ENCODE results near the gene STK25. TPM values are rescaled to one million over a fixed set of nuclear protein-coding genes. Genes with fewer than 3 reads are reported as not detected.
"Not testable (repeated sequence)": the region's sequence is repeated elsewhere in the genome, so short reads cannot be mapped to it uniquely, and the experiment has no call there.

Gene STK25
- total RNA-seq, 2 donors from 2014 or later: 105 to 109 TPM

- Mint-ChIP-seq H3K36me3 (ENCODE audit: low read depth) (no peaks in the 10 kb centered on the region), H3K4me3 (no peak overlapping the region), H3K27ac (no peak overlapping the region), H3K27me3 (peaks cover 25% of the 10 kb centered on the region), H3K4me1 (peaks cover 3% of the 10 kb centered on the region)
- ATAC-seq: no peak
- no peaks in the 10 kb centered on the region for H3K9me3 ChIP-seq (ENCODE audit: control insufficient read depth, low read length, poor library complexity, severe bottlenecking)
- no peak for DNase-seq
Observed at GRCh38 chr2:241534293-241534692, 25.9 kb upstream of the STK25 start.

GRCh38 chr2:241532733-241533601 is 24.6 kb upstream of the STK25 start:
- H3K9me3 ChIP-seq (ENCODE audit: control insufficient read depth, low read length, poor library complexity, severe bottlenecking): no peaks in the 10 kb centered on the region
- ATAC-seq (no peak), DNase-seq (no peak)
- Mint-ChIP-seq H3K4me1 (peaks cover 3% of the 10 kb centered on the region), H3K4me3 (peak overlapping the region; percentile 36), H3K36me3 (ENCODE audit: low read depth) (no peaks in the 10 kb centered on the region), H3K27ac (no peak overlapping the region), H3K27me3 (peaks cover 19% of the 10 kb centered on the region)

- no peak overlapping the region for H3K4me3 Mint-ChIP-seq
- peaks cover 3% of the 10 kb centered on the region for H3K4me1 Mint-ChIP-seq
- no peak overlapping the region for H3K27ac Mint-ChIP-seq
- no peak for ATAC-seq
- no peaks in the 10 kb centered on the region for H3K9me3 ChIP-seq (ENCODE audit: control insufficient read depth, low read length, poor library complexity, severe bottlenecking)
- H3K27me3 Mint-ChIP-seq: peaks cover 19% of the 10 kb centered on the region
- DNase-seq: no peak
- H3K36me3 Mint-ChIP-seq (ENCODE audit: low read depth): no peaks in the 10 kb centered on the region
Observed at GRCh38 chr2:241532168-241532567, 23.8 kb upstream of the STK25 start.

- peaks cover 3% of the 10 kb centered on the region for H3K4me1 Mint-ChIP-seq
- no peaks in the 10 kb centered on the region for H3K36me3 Mint-ChIP-seq (ENCODE audit: low read depth)
- H3K4me3 Mint-ChIP-seq: no peak overlapping the region
- H3K27ac Mint-ChIP-seq: no peak overlapping the region
- peaks cover 14% of the 10 kb centered on the region for H3K27me3 Mint-ChIP-seq
- ATAC-seq: no peak
- H3K9me3 ChIP-seq (ENCODE audit: control insufficient read depth, low read length, poor library complexity, severe bottlenecking): no peaks in the 10 kb centered on the region
- DNase-seq: no peak
Observed at GRCh38 chr2:241531161-241531722, 22.9 kb upstream of the STK25 start.

GRCh38 chr2:241530571-241530970 is 22.2 kb upstream of the STK25 start:
- H3K27ac Mint-ChIP-seq: no peak overlapping the region
- H3K4me3 Mint-ChIP-seq: no peak overlapping the region
- DNase-seq: no peak
- H3K9me3 ChIP-seq (ENCODE audit: control insufficient read depth, low read length, poor library complexity, severe bottlenecking): no peaks in the 10 kb centered on the region
- no peak for ATAC-seq
- H3K27me3 Mint-ChIP-seq: peaks cover 9% of the 10 kb centered on the region
- H3K36me3 Mint-ChIP-seq (ENCODE audit: low read depth): no peaks in the 10 kb centered on the region
- H3K4me1 Mint-ChIP-seq: peaks cover 3% of the 10 kb centered on the region

GRCh38 chr2:241525818-241526780 is 17.7 kb upstream of the STK25 start:
- ATAC-seq; H3K4me3 Mint-ChIP-seq; H3K4me1 Mint-ChIP-seq; H3K9me3 ChIP-seq (ENCODE audit: control insufficient read depth, low read length, poor library complexity, severe bottlenecking); H3K36me3 Mint-ChIP-seq (ENCODE audit: low read depth); H3K27me3 Mint-ChIP-seq; DNase-seq; H3K27ac Mint-ChIP-seq: not testable (repeated sequence)

GRCh38 chr2:241522477-241522876 is 14.1 kb upstream of the STK25 start:
- DNase-seq: no peak
- no peak overlapping the region for H3K4me3 Mint-ChIP-seq
- no peaks in the 10 kb centered on the region for H3K4me1 Mint-ChIP-seq
- peaks cover 4% of the 10 kb centered on the region for H3K27me3 Mint-ChIP-seq
- no peaks in the 10 kb centered on the region for H3K9me3 ChIP-seq (ENCODE audit: control insufficient read depth, low read length, poor library complexity, severe bottlenecking)
- H3K27ac Mint-ChIP-seq: no peak overlapping the region
- no peaks in the 10 kb centered on the region for H3K36me3 Mint-ChIP-seq (ENCODE audit: low read depth)
- ATAC-seq: no peak

GRCh38 chr2:241519669-241520068 is 11.3 kb upstream of the STK25 start:
- Mint-ChIP-seq H3K36me3 (ENCODE audit: low read depth) (no peaks in the 10 kb centered on the region), H3K27me3 (peaks cover 4% of the 10 kb centered on the region), H3K27ac (no peak overlapping the region), H3K4me1 (no peaks in the 10 kb centered on the region), H3K4me3 (no peak overlapping the region)
- no peaks in the 10 kb centered on the region for H3K9me3 ChIP-seq (ENCODE audit: control insufficient read depth, low read length, poor library complexity, severe bottlenecking)
- DNase-seq (no peak), ATAC-seq (no peak)

- Mint-ChIP-seq H3K36me3 (ENCODE audit: low read depth) (no peaks in the 10 kb centered on the region), H3K4me3 (no peak overlapping the region), H3K4me1 (no peaks in the 10 kb centered on the region), H3K27me3 (peaks cover under 1% of the 10 kb centered on the region), H3K27ac (no peak overlapping the region)
- ATAC-seq: no peak
- no peak for DNase-seq
- no peaks in the 10 kb centered on the region for H3K9me3 ChIP-seq (ENCODE audit: control insufficient read depth, low read length, poor library complexity, severe bottlenecking)
Observed at GRCh38 chr2:241517297-241517696, 8.9 kb upstream of the STK25 start.

GRCh38 chr2:241516520-241516965 is 8.2 kb upstream of the STK25 start:
- no peak overlapping the region for H3K27ac Mint-ChIP-seq
- no peak for ATAC-seq

GRCh38 chr2:241514986-241515737 is 6.8 kb upstream of the STK25 start:
- H3K9me3 ChIP-seq (ENCODE audit: control insufficient read depth, low read length, poor library complexity, severe bottlenecking): no peaks in the 10 kb centered on the region
- ATAC-seq (no peak), DNase-seq (no peak)
- Mint-ChIP-seq H3K27me3 (no peaks in the 10 kb centered on the region), H3K27ac (no peak overlapping the region), H3K36me3 (ENCODE audit: low read depth) (peaks cover 2% of the 10 kb centered on the region), H3K4me1 (peaks cover 2% of the 10 kb centered on the region), H3K4me3 (no peak overlapping the region)

More at GRCh38 chr2:241516520-241516965, 8.2 kb upstream of the STK25 start:
- no peaks in the 10 kb centered on the region for H3K27me3 Mint-ChIP-seq
- no peaks in the 10 kb centered on the region for H3K4me1 Mint-ChIP-seq
- H3K9me3 ChIP-seq (ENCODE audit: control insufficient read depth, low read length, poor library complexity, severe bottlenecking): no peaks in the 10 kb centered on the region
- H3K36me3 Mint-ChIP-seq (ENCODE audit: low read depth): peaks cover 2% of the 10 kb centered on the region
- no peak for DNase-seq
- no peak overlapping the region for H3K4me3 Mint-ChIP-seq

GRCh38 chr2:241514553-241514952 is 6.2 kb upstream of the STK25 start:
- ATAC-seq (no peak), DNase-seq (no peak)
- Mint-ChIP-seq H3K27ac (no peak overlapping the region), H3K36me3 (ENCODE audit: low read depth) (peaks cover 2% of the 10 kb centered on the region), H3K4me1 (peaks cover 4% of the 10 kb centered on the region), H3K4me3 (no peak overlapping the region), H3K27me3 (no peaks in the 10 kb centered on the region)
- H3K9me3 ChIP-seq (ENCODE audit: control insufficient read depth, low read length, poor library complexity, severe bottlenecking): no peaks in the 10 kb centered on the region
